GM18519 (cell line): ENCODE data around the gene DAND5.
"Not testable (repeated sequence)": the region's sequence is repeated elsewhere in the genome, so short reads cannot be mapped to it uniquely, and the experiment has no call there.

Source experiments
- ATAC-seq: cut with Tn5 transposase; IDR thresholded peaks from one replicate; pipeline ENCODE4 v1.9.1; 2021; ENCODE audit warnings: mild to moderate bottlenecking, moderate library complexity; ENCODE audit not compliant: unreplicated experiment, low FRiP score

DAND5 gene

GRCh38 chr19:12945479-12946091 is 23.8 kb upstream of the DAND5 start, which contains the start of gene RAD23A:
TSS of gene RAD23A (plus strand) at chr19:12945862. CDS start at chr19:12945949, 87 bp downstream.
- peak; percentile 73 for ATAC-seq

DNA sequence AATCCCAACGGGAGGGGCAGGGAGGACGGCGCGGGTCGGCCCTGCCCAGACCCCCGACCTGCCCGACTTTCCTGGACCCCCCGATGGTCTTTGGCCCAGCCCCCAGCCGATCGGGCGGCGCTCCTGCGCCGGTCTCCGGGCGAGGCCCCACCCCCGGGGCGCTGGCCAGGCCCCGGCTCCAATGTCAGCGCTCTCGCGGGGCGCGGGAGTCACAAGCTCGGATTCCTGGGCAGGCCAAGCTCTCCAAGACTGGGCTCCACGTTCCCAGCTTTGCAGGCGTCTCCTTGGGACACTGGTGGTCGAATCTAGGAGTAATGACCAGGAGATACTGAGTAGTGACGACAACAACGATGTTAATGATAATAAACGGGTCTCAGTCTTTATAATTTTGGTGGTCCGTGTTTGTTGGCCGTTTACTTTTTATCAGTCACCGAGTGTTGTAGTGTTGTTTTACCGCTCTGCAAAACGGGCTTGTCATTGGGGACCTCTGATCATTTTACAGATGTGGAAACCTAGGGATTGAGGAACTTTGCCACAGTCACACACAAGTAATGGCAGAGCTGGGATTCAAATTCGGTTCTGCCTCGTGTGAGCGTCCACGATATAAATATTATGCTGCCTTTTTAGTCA is 23.2 kb upstream of the DAND5 start:
- no peak for ATAC-seq

- no peak for ATAC-seq
Measured at GRCh38 chr19:12946731-12947496, 22.5 kb upstream of the DAND5 start.

DNA sequence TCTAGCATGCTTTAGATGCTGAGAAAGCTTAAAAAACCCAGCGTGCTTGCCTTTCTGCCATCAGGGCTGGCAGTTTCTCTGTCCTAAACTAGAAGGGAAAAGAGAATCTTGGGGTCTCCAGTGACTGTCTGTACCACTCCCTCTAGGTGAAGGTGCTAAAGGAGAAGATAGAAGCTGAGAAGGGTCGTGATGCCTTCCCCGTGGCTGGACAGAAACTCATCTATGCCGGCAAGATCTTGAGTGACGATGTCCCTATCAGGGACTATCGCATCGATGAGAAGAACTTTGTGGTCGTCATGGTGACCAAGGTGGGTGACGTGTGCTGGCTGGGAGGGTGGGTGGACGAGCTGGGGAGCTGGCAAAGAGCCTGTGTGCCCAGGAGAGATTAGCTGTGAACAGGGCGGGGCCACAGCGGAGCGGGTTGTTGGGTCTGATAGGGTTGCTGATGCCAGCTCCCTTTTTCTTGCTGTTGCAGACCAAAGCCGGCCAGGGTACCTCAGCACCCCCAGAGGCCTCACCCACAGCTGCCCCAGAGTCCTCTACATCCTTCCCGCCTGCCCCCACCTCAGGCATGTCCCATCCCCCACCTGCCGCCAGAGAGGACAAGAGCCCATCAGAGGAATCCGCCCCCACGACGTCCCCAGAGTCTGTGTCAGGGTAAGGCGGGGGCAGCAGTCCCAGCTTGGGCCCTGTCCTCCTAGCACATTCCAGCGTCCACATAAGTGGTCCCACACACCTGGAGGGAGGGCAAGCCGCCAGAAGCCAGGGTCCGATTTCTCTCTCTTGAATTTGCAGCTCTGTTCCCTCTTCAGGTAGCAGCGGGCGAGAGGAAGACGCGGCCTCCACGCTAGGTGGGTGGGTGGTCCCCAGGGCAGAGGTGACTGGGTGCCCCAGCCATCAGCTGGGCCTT is 21.4 kb upstream of the DAND5 start:
- no peak for ATAC-seq

DNA sequence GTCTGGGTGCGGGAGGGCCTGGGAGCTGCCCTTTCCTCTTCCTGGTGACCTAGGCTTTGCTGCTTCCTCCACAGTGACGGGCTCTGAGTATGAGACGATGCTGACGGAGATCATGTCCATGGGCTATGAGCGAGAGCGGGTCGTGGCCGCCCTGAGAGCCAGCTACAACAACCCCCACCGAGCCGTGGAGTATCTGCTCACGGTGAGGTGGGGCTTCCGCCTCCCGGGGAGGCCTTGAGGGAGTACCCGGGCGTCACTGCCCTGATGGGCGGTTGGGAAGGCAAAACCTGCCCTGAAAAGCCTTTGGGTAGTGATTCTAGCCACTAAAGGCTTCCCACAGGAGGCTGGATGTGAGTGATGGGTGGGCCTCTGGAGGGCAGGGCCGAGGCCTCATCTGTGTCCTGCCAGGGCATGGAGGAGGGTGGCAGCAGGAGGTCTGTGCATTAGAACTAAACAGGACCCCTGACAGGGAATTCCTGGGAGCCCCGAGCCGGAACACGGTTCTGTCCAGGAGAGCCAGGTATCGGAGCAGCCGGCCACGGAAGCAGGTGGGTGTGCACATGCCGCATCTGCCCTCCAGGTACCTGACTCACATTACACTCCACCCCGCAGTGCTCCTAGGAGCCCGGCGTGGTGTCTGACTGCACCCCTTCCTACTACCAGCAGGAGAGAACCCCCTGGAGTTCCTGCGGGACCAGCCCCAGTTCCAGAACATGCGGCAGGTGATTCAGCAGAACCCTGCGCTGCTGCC is 20.6 kb upstream of the DAND5 start:
- no peak for ATAC-seq

DNA sequence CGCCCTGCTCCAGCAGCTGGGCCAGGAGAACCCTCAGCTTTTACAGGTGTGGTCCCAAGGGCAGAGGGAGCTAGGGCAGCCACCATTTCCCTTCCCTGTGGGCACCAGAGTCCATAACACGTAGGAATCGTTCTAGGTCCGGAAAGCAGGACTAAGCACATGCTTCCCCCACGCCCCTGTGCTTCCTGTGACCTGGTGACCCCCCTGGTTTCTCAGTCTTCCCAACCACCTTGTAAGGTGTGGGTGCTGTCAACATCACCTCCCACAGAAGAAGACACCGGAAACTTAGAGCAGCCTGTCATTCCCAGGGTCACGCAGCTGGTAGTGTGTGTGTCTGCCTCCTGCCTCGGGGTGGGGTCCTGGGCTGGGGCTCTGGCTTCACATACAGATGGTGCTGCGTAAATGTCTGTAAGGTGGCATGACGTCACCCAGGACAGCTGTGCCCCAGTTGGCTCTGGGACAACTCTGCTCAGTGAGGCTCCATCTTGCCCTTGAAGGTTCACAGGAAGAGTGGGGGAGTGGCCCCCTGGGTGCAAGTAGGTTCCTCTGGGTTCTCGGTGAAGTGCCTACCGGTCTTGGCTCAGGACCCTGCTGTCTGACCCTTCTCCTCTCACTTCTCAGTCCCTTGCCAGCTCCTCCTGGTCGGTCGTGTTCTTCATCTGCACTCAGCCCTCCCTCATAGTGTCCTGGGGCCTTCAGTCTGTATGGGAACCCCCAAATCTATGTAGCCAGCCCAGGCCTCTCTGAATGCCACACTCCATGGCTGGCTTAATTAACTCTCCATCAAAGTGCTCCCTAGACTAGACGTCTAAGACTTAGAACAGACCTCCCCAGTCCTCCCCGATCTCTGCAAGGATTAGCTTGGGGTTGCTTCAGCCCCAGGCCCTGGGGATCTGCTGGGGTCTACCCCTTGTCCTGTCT is 19.8 kb upstream of the DAND5 start:
- no peak for ATAC-seq

DNA sequence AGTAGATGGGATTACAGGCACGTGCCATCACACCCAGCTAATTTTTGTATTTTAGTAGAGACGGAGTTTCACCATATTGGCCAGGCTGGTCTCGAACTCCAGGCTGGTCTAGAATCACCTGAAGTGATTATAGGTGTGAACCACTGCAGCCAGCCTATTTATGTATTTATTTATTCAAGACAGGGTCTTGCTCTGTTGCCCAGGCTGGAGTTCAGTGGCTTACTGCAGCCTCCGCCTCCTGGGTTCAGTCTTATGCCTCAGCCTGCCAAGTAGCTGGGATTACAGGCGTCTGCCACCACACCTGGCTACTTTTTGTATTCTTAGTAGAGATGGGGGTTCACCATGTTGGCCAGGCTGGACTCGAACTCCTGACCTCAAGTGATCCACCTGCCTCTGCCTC is 17.3 kb upstream of the DAND5 start:
- not testable (repeated sequence) for ATAC-seq

GRCh38 chr19:12952488-12953137 is 16.8 kb upstream of the DAND5 start:
- no peak for ATAC-seq

DNA sequence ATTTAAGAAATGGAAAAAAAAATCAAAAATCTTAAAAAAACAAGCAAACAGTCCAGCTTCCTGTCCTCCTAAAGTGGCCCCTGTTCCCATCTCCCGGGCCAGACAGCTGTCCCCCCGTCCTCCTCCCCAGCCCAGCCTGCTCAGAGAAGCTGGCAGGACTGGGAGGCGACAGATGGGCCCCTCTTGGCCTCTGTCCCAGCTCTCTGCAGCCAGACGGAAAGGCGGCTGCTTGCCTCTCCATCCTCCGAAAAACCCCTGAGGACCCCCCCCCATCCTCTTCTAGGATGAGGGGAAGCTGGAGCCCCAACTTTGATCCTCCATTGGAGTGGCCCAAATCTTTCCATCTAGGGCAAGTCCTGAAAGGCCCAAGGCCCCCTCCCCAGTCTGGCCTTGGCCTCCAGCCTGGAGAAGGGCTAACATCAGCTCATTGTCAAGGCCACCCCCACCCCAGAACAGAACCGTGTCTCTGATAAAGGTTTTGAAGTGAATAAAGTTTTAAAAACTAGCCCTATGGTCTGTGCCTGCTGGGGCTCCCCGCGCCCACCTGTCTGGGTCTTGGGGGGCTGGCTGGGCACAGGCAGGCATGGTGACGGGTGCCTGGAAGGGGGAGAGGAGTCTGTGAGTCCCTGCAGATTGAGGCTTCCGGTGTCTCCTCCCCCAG is 16.1 kb upstream of the DAND5 start:
- ATAC-seq, result no peak

- no peak for ATAC-seq
Measured at GRCh38 chr19:12953799-12954611, 15.4 kb upstream of the DAND5 start.

DNA sequence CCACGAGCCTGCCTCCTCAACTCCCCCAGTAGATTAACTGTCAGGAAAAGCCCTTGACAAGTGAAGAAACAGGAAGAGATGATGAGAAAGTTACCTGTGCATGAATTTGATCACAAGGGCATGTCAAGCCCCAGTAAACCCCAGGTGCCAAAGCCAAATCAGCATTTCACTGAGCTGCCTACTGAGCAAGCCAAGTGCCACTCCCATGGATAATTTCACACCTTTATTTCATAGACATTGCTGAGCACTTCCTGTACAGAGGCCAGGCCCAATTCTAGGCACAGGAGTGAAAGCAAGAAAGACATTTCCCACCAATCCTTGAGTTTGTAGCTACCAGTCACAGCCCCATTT is 14.8 kb upstream of the DAND5 start:
- no peak for ATAC-seq

- not testable (repeated sequence) for ATAC-seq
Measured at GRCh38 chr19:12955575-12955974, 13.8 kb upstream of the DAND5 start.

DNA sequence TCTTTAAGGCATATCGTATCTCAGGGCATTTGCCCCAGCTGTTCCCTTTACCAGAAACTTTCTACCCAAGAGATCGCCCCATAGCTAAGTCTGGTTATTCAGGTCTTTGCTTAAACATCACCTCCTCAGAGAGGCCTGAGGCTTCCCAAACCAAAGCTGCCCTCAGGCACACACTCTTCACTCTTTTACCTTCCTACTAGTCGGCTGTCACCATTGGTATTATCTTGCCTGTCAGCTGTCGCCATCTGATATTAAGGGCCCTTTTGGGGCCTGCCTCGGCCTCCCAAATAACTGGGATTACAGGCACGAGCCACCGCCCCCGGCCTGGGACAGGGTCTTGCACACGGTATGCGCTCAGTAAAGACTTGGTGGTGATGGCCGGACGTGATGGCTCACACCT is 13.4 kb upstream of the DAND5 start:
- ATAC-seq, result no peak

DNA sequence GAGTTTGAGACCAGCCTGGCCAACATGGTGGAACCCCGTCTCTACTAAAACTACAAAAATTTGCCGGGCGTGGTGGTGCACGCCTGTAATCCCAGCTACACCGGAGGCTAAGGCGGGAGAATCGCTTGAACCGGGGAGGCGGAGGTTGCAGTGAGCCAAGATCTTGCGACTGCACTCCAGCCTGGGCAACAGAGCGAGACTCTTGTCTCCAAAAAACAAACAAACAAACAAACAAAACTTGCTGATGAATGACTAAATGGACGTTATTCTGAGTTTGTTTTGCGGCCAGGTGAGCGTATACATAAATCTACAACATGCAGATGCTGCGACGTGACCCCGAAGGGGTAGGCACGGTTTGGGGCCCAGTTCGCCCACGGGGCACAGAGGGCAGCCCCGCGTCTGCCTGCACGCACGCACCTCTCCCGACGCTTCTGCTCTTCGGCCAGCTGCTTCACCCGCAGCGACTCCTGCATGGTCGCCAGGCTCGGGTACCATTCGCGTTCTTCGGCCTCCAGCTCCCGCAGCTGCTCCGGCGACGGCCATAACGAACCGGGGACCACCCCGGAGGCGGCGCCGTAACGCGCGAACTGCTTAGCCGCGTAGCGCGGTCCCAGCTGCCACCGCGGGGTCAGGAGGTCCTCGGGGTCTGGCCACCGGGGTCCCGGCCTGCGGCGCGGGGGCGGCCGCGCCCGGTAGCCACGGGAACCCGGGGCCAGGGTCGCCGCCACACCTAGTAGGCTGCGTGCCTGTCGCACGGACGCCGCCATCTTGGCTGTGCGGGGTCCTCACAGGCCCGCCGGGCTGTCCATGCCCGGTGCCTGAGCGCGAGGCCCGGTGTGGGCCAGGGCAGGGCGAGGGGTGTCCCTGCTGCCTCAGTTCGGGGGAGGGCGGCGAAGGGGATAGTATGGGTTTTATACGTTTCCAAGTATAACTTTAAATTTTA is 12.7 kb upstream of the DAND5 start, which contains the start of gene GADD45GIP1:
TSS of gene GADD45GIP1 (minus strand) at position 778 of the 943 bp plus-strand sequence. CDS start at position 767, 11 bp downstream.
- ATAC-seq, result peak; percentile 47

DNA sequence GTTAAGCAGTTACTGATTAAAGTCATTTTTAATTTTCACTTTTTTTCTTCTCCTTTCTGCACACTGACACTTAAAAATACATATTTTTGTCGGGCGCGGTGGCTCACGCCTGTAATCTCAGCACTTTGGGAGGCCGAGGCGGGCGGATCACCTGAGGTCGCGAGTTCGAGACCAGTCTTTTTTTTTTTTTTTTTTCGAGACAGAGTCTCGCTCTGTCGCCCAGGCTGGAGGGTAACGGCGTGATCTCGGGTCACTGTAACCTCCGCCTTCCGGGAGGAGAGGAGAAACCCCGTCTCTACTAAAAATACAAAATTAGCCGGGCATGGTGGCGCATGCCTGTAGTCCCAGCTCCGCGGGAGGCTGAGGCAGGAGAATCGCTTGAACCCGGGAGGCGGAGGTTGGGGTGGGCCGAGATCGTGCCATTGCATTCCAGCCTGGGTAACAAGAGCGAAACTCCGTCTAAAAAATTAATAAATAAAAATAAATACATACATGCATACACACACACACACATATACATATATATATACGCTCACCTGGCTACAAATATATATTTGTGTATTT is 11.9 kb upstream of the DAND5 start:
- not testable (repeated sequence) for ATAC-seq

DNA sequence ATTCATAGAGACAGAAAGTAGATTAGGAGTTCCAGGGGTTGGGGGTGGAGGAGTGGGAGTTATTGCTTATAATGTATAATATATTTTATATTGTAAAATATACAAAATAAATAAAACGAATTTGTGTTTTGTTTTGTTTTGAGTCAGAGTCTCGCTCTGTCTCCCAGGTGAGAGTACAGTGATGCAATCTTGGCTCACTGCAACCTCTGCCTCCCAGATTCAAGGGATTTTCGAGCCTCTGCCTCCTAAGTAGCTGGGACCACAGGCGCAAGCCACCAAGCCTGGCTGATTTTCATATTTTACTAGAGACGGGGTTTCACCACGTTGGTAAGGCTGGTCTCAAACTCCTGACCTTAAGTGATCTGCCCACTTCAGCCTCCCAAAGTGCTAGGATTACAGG is 9.9 kb upstream of the DAND5 start:
- ATAC-seq, result no peak
